Activated effector memory CD4-positive, alpha-beta T cell treated with Interleukin-2 at 50 U/mL for 16 hours (primary cell): ENCODE measurements around the gene CORIN.
A peak's percentile ranks its signal among the peaks of the same experiment; 100 is the strongest.
"Not testable (repeated sequence)": the region's sequence is repeated elsewhere in the genome, so short reads cannot be mapped to it uniquely, and the experiment has no call there.

Experiments used
- DNase-seq: peaks from one replicate; pipeline ENCODE4 v3.0.0-alpha.2; 2020

The CORIN gene

DNA sequence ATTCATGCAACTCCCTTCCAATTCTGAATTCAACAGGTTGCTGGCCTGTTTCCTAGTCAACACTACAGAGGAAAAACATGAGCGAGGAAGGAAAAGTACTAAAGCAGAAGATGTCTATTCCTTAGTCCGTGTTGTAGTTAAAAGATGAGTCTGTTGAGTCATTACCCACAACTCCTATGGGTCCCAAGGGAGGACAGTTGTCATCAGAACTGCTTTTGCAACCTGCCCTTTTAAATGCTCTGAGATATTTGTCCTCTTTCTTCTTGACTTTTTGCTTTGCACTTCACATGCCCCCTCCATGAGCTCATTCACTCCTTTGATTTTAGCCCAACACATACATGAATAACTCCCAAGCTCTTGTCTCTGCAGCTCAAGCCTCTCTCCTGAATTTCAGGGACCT lies 119.2 kb downstream of the CORIN start:
- DNase-seq: no peak

DNA sequence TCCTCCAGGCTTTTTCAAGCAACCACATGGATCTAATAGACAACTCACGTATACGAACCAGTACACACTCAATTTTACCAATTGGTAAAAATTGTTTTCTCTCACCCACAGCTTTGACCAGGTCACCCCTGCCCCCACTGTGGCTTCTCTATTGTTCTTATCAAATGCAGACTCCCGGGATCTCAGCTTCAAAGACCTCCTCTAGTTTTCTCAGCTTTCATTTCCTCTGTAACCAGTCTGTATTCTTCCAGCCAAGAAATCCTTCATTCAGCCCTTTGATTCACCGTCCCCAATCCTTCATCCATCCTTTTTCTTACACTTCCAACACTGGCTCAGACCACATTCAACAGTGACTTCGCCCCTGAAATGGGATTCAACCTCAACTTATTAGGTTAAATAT lies 120.7 kb downstream of the CORIN start:
- no peak for DNase-seq

DNA sequence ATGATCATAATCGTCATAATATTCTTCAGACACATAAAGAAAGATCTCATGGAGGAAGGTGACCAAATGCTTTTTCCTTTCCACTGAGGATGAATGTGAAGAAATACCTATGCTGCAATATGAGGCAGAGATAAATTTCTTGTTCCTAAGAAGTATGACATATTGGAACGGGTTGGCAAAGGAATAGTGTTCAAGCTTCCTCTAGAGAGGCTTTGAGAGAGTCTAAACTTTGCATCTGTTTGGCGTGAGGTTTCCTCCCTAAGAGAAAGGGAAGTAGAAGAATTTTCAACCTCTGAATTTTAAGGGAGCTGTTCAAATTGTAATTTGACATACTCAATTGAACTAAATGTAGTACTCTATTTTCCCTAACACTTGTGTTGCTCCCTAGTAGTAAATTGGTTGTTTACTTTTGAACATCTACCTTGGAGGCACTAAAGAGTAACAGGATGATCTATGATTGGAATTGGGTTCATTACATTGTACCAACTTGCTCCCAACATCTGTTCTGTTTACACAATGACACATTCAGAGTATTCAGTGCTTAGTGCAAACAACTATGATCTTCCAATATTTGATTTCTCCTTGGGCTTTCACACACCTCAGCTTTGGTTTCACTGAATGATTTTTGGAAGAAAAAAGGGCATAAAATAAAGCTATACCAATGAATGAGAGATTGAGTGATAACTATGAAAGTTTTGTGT lies 122.0 kb downstream of the CORIN start:
- DNase-seq: no peak

DNA sequence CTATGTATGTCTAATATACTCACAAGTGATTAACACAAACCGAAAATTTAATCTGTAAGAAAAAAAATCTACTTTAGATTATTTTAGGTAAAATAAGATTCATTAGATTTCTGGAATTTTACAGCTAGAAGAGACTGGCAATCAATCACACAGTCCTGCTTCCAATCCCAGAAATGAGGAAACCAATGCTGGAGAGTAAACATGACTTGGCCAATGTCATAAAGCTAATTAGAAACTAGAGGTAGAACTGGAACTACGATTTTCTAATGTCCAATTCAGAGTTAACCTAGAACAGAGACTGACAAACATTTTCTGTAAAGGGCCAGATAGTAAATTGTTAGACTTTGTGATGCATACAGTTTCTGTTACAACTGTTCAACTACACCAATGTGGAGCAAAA lies 123.6 kb downstream of the CORIN start:
- DNase-seq: no peak

DNA sequence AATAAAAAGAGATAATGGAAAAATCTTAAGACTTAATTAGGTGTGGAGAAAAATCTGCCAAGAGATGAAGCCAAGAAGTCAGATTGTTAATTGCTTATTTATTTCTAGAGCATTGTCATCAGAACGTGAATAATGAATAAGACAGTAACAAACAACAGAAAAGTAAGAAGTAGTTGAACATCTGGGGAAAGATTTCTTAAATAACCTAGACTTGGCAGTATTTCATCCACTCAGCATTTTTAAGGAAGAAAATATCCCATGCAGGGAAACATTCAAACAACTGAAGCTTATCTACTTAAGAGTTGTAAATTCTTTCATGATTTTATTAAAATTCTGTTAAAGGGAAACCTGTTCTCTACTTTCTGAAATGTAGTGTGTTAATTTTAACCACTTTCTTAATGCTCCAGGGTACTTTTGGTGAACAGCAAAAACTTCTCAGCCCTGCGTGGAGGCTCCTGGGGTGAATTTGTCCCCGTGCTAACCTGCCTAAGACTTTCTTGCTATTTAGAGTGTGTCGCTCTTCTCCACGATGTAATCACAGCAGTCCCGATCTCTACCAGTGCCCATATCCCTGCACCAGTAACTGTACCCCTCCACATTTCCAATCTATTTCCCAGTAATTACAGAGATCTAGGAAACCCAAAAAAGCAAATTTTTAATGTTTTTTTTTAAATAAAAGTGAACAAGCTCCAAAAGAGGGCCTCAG lies 124.6 kb downstream of the CORIN start:
- no peak for DNase-seq

DNA sequence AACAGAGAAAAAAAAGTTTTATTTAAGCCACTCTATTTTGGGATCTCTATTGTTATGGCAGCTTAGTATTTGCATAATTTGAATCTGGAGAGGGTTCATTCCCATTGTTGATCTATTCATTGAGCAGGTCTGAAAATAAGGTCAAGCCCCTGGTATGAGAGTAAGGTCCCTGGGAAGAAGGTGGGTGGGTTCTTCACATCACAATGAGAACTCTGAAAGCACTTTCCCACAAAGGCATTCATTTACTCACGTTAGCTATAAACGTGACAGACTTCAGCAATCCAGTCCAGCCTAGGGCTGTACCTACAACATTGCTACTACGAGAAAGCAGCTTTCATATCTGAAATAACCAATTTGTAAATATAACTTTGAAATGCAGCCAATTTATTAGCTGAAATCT lies 126.2 kb downstream of the CORIN start:
- DNase-seq: no peak

DNA sequence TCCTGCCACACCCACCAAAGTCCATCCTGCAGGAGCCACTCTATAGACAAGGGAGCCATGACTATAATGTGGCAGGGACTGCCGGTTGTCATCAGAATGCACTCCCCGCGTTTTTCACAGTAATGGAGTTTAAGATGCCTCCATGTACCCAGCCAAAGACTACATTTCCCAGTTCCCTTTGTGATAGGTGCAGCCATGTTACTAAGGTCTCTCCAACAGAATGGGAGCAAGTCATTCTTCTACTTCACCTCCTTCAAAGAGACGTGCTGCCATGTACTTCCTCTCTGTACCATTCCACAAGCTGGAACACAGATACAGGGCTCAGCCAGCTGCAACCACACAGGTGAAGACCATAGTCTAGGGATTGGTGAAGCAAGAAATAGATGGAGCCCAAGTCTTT lies 126.7 kb downstream of the CORIN start:
- DNase-seq: no peak

DNA sequence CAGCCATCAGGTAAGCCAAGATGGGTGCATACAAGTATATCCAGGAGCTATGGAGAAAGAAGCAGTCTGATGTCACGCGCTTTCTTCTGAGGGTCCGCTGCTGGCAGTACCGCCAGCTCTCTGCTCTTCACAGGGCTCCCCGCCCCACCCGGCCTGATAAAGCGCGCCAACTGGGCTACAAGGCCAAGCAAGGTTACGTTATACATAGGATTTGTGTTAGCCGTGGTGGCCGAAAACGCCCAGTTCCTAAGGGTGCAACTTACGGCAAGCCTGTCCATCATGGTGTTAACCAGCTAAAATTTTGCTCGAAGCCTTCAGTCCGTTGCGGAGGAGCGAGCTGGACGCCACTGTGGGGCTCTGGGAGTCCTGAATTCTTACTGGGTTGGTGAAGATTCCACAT lies 131.5 kb downstream of the CORIN start:
- DNase-seq: not testable (repeated sequence)

DNA sequence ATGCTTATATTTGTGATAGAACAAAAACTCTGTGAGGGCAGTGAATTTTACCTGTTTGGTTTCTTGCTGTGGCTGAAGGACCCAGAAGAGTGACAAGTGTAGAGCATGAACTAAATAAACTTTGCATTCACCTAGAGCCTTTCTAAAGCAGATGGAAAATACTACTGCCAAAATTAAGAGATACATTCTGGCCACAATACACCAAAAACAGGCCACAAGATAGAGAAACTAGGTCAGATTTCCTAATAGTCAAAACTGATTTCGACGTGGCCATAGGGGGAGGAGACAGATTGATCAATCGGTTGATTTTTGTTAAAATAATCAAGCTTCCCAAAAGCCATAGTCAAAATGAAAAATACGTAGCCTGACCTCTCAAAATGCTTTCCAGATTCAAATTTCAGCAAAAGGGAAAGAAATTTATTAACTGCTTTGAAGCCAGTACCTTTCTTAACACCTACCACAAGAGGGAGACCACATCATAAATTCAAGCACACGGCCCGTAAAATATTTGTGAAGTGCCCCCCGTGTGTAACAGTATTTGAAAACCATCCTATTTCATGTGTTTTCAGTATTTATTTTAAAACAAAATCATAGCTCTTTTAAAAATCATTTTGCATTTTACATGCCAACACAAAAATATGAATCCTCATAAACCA lies 132.4 kb downstream of the CORIN start:
- DNase-seq: no peak

DNA sequence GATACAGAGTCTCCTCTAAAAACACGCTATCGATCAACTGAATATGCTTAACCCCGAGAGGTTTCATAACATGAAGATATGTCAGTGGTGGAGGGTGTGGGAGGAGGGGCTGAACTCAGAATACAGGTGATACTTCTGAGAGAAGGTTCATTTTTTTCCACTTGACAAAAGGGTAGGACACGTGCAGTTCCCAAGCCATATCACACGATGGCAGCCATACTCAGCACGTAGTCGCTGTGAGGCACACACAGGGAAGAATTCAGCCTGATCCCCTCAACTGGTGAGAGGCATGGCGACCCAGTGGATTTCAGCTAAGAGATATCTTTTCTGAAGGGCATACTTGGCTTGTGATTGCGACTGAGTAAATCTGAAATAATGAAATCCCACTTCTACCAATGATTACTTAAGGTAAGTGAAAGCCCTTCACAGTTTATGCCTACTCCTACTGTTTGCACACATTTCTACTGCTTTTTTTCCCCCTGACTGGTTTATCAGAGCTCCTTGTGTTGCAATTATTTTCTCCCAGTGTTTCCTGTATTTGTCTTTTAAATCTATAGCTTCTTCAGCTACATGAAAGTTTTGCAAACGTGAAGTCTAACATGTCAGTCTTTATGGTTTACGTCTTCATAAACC lies 133.1 kb downstream of the CORIN start:
- DNase-seq: no peak

DNA sequence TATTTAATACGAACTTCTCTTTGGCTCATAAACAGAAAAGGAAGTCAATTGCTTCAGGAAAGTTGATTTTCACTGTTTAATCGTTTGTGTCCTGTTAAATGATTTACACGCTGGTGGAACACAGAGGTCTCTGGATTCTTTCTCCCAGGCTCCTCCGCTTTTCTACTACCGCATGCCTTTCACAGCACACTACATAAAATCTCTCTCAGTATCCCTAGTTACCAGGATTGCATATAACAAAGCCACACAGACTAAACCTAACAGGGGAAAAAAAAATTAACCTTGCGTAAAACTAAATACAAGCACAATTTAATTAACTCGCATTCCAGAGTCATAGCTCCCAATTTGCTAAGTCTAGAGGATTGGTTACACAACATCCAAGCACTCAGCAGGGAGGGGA lies 133.9 kb downstream of the CORIN start:
- no peak for DNase-seq

DNA sequence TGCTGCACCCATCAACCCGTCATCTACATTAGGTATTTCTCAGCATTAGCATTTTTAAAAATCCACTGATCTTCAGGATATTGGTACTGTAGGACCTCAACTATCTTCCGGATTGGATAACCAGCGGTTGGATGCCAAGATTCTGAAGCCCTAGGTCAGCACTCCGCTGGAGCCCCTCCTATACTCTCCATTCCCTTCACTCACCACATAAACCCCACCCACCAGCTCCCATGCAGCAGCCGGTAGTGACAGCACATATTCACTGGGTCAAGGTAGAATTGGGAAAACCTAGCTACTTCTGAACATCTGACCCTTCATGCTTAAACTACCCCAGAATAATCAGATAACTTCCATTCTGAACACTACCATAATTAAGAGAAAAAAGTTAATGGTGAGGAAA lies 134.9 kb downstream of the CORIN start:
- no peak for DNase-seq

DNA sequence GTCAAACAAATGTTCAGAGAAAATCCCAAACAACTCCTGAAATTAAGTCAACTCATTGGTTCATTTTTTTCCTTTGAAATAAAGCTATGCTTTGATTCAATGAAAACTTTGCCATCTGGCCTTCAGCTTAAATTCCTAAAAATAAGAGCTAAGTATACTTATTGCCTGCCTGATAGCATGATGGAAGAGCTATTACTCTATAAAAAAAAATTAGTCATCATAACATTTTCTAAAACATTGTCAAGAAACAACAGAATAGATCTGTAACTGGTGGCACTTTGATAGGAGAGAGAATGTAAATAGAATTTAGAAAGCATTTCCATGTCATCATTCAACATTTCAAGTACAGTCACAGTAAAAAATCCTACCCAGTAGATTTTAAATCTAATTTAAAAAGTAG lies 136.6 kb downstream of the CORIN start:
- no peak for DNase-seq

DNA sequence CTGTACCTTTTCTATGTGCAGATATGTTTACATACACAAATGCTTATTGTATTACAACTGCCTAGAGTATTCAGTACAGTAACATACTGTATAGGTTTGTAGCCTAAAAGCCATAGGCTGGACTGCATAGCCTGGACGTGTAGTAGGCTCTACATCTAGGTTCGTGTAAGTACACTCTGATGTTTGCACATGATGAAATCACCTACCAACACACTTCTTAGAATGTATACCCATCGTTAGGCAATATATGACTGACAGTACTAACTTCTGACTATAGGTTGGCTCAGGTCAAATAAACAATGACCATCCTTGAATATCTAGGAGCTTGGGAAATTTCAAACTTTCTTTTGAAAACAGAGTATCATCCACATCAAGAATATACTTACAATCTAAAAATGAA lies 139.0 kb downstream of the CORIN start:
- no peak for DNase-seq

DNA sequence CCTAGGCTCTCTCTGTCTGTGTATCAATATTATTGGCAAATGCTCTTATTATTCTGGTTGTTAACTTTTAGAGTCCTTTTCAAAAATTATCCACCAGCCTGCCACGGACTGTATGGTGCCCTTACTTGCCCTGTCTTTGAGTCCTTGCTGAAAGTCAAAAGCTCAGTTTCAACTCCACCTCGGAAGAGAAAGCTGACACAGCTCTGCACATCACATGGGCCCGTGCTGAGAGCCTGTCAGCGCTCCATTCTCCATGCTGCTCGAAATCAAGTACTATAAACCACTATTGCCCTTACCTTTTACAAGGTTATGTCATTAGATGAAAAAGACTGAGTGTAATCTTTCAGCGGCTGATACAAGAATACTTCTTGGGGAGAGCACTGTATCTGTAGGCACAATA lies 141.0 kb downstream of the CORIN start:
- no peak for DNase-seq

DNA sequence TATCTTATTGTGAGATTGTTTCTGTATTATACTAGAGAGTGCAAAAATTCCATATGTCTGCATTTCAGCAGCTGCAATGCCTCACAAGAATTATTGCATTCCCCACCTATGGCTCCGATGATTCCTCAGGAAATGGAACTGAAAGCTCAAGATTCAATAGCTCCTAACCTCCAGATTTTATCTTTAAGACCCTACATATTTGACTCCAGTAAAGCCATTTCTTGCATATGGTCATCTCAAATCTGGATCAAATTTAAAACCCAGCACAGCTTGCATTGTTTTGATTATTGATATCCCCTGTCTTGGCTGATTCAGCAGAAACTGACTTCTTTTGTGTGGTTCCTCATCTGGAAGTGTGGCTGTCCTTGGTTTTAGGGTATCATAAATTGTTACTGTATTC lies 142.6 kb downstream of the CORIN start:
- no peak for DNase-seq

DNA sequence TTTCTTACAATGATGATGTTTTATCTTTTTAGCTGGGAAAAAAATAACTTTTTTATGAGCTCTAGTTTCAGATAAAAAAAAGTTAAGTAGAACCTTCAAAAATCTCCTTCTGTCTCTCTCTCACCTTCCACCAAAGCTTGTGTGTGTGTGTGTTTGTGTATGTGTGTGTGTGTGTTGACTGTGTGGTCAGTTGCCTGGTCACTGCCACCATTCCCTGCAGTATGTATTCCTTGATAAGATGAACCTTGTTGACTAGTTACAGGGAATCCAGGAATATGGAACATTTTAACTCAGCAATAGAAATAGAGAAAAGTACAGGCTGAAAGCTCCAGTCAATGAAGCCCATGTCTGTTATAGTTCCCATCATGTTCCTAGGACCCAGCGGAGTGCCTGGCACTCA lies 143.5 kb downstream of the CORIN start:
- DNase-seq: no peak

DNA sequence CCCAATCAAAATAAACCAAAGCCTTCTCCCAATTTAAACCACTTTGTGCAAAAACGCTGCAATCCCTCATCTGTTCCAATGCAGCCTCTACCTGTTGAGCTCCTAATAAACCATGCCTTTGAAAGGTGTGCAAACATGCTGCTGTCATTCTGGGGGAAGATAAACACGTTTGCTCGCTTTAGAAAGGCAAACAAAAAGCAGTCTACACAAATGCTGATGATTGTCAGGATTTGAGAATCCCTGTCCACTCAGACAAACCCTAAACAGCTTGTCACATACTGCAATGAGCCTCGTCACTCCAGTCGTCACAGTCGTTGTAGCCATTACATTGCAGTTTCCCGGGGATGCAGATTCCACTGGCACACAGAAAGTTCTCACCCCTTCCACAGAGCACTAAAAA lies 145.2 kb downstream of the CORIN start:
- DNase-seq: no peak

DNA sequence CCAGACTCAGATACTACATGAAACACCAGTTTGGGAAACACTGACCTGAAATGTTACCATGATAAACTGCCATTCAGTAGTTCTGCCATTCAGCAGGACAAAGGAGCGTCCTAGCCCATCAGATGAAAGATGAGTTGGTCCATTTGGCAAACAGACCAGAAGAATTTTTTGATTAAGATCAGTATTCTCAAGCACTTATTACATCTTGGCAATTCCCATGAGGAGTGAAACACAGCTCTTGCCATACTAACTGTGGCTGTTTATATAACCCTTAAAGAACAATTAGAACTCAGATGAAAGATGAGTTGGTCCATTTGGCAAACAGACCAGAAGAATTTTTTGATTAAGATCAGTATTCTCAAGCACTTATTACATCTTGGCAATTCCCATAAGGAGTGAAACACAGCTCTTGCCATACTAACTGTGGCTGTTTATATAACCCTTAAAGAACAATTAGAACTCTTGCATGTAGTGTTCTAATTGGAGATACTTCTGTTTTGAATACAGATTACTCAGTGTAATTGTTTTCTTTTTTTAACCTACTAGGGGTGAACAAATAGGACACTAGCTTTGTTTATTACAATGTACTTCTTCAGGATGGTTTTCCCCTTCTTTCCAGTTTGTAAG lies 146.0 kb downstream of the CORIN start:
- not testable (repeated sequence) for DNase-seq

DNA sequence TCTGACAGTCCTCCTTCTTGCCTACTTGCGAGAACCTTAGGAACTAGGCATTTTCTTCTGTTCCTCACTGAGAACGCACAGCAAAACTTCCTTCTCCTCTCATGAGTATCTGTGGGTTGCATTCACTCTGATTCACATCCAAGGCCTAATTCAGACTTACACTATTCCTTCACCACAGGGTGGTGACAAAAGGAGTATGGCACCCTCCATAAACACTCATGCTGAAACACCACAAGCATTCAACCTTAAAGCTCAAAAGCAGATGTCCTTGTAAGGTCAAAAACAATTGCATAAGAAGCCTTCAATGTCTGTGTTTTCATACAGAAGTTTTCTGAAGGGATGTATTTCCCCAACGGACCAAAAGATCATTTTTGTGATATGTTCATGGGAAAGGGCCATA lies 147.3 kb downstream of the CORIN start:
- DNase-seq: no peak

DNA sequence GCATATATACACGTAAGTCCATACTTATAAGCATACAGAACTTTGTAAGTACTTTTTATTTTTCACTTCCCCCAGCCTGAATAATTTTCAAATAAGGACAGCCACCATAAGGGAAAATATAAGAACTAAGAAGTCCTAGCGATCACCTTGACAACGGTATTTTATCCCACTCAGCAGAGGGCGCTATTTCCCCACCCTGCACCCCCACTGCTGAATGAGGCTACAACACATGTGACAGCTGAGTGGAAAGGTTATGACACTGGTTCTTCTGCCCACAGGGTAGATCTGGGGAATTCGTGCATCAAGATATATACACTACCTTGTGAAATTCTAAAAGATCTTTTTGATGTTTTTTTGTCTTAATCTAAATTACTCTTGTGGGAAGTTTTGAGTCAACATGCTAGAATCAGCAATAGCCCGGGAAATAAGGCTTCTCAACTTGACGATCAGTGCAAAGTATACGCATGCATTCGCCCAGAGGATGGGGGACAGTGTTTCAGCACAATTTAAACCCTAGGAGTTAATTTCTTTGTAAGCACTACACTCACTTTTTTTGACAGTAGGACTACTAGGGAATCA lies 151.5 kb downstream of the CORIN start:
- DNase-seq: peak; percentile 34

DNA sequence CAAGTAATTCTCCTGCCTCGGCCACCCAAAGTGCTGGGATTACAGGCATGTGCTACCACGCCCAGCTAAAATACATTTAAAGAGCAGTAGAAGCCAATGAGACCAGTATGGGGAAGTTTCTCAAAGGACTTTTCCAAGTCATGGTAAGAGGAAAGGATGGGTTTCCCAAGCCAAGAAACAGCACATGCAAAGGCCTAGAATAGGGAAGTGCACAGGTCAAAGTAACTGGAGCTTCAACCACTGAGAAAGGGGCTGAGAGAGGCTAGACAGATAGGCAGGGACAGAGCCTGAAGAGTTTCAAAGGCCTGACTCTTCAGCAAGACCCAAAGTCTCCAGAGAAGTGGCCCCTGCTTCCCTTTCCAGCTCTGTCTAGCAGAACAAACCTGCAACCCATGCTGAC lies 162.1 kb downstream of the CORIN start:
- no peak for DNase-seq

DNA sequence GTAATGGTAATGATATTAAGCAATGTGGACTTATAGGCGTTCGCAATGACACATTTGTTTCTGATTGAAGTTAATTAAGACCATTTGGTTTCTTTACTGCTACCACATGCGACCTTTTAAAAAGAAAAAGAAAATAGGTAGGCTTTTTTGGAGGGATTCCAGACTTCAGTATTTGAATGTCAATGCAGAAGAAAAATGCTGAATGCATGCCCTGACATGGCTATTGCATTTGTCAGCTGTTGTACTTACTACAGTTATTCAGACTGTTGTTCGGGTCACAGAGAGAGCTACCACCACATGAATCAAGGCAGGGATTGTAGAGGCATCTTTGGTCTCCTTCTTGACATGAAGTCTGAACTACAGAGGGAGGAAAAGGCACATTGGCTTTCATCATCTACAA lies 163.7 kb downstream of the CORIN start:
- DNase-seq: no peak
